Right cardiac atrium (tissue), 5 donors: Measurements from ENCODE around the gene TMEM60. TPM values are rescaled to one million over a fixed set of nuclear protein-coding genes. Genes with fewer than 3 reads are reported as not detected.

Experiments used
- ATAC-seq, 2 donors: fragments of 200-7000 bp; cut with Tn5 transposase; one replicate each; pipeline versions ENCODE4 v1.8.0 to v1.9.1; 2020; ENCODE audit warnings: moderate library complexity in 2 of 2, mild to moderate bottlenecking in 1 of 2
- DNase-seq, 3 donors: peaks; one replicate each; pipeline ENCODE4 v3.0.0-alpha.2; 2020
- H3K27ac ChIP-seq: one replicate; pipeline ENCODE4 v1.5.1; 2013; ENCODE audit warnings: mild to moderate bottlenecking, low read length, control low read depth, moderate library complexity
- H3K27me3 ChIP-seq: one replicate; pipeline ENCODE4 v1.6.1; 2013; ENCODE audit not compliant: control insufficient read depth, insufficient read depth
- H3K4me1 ChIP-seq: one replicate; pipeline ENCODE4 v1.6.1; 2013; ENCODE audit warnings: low read length; ENCODE audit not compliant: control insufficient read depth, insufficient read depth
- H3K4me3 ChIP-seq: one replicate; pipeline ENCODE4 v1.5.1; 2013; ENCODE audit warnings: low read length, control low read depth
- H3K9me3 ChIP-seq: one replicate; pipeline ENCODE4 v1.6.1; 2013; ENCODE audit warnings: low read length; ENCODE audit not compliant: control insufficient read depth
- WGBS: extraction: QIAGEN DNeasy Blood & Tissue Kit; methylation state at CpG from one replicate; pipeline ENCODE4 v1.1.7; 2013; 5-methylcytosine and 5-hydroxymethylcytosine counted together
- intact Hi-C, 4 donors: fragments of 100-400 bp; cut with DNase I; formaldehyde crosslinking; loops; one replicate each; pipeline versions ENCODE4 v1.11.0 to v1.14.0; 2022 to 2023
- polyA plus RNA-seq: library from polyadenylated mRNA; stranded (reverse); fragments of 200-250 nt; gene quantifications from one replicate; pipeline ENCODE4 v1.2.3, GENCODE V29; 2013
- total RNA-seq, 4 donors: library from RNA; stranded (reverse); fragmentation: NEBNext Ultra II Directional; extraction: Animal tissue kit (Norgen Biotek cat#: 25700); gene quantifications; one replicate each; pipeline ENCODE4 v1.2.1, GENCODE V29; 2021
- donor health status: healthy with polysubstance abuse.
- donor health status: DM: no; HTN: yes; CAD: no.
- donor health status: DM: no; HTN: no; CAD: no.
- donor health status: DM: no; HTN: yes; CAD: no; lungs with severe emphysema.
- donor health status: DM: yes; HTN: yes; CAD: no.

TMEM60 gene
- total and polyA plus RNA-seq, 5 donors: 7.9 to 16.3 (median 9.2) TPM

DNA sequence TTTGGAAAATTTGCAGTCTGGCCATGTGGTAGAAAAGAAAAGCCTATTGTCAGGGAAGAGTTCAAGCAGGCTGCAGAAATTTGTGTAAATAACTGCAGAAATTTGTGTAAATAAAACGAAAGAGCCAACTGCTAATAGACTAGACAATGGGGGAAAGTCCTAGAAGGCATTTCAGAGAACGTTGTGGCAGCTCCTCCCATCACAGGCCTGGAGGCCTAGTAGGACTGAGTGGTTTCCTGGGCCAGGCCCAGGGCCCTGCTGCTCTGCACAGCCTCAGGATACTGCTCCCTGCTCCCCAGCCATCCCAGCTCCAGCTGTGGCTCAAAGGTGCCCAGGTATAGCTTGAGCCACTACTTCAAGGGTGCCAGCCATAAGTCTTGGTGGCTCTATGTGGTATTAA lies 51.1 kb downstream of the TMEM60 start:
- Histone ChIP-seq H3K4me1 (peaks cover 2% of the 10 kb centered on the region), H3K27ac (no peak overlapping the region), H3K4me3 (no peak overlapping the region), H3K27me3 (no peaks in the 10 kb centered on the region), H3K9me3 (no peaks in the 10 kb centered on the region)
- ATAC-seq (peak in 1 of 2 donors; percentile 14), DNase-seq (no peak)
- 82% methylated on average over 2 of the region's 2 CpGs for WGBS
- intact Hi-C loops: no loop called here

GRCh38 chr7:77746824-77747165 lies 51.4 kb downstream of the TMEM60 start:
- DNase-seq (no peak), ATAC-seq (no peak)
- intact Hi-C loops: no loop called here
- Histone ChIP-seq H3K27me3 (no peaks in the 10 kb centered on the region), H3K9me3 (no peaks in the 10 kb centered on the region), H3K4me1 (no peaks in the 10 kb centered on the region), H3K4me3 (no peak overlapping the region), H3K27ac (no peak overlapping the region)
- 100% methylated on average over 2 of the region's 2 CpGs for WGBS

- Histone ChIP-seq H3K4me1 (no peaks in the 10 kb centered on the region), H3K9me3 (no peaks in the 10 kb centered on the region), H3K27ac (no peak overlapping the region), H3K27me3 (no peaks in the 10 kb centered on the region), H3K4me3 (no peak overlapping the region)
- DNase-seq (no peak), ATAC-seq (no peak)
- 83% methylated on average over 6 of the region's 6 CpGs for WGBS
- intact Hi-C loops: no loop called here
Observed at GRCh38 chr7:77746164-77746823, 51.9 kb downstream of the TMEM60 start.

DNA sequence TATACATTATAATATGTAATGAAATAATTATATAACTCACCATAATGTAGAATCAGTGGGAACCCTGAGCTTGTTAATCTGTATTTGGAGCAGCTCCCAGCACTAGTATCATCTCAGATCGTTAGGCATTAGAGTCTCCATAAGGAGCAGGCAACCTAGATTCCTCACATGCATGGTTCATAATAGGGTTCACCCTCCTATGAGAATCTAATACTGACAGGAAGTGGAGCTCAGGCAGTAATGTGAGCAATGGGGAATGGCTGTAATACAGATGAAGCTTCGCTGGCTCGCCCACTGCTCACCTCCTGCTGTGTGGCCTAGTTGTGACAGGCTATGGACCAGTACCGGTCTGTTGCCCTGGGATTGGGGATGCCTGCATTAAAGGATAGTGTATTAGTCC lies 52.5 kb downstream of the TMEM60 start:
- ATAC-seq: no peak
- H3K9me3 ChIP-seq: no peaks in the 10 kb centered on the region
- H3K4me1 ChIP-seq: no peaks in the 10 kb centered on the region
- no peak for DNase-seq
- WGBS: 94% methylated on average over 4 of the region's 4 CpGs
- intact Hi-C loops: no loop called here
- no peaks in the 10 kb centered on the region for H3K27me3 ChIP-seq
- no peak overlapping the region for H3K27ac ChIP-seq
- H3K4me3 ChIP-seq: no peak overlapping the region

Other genes starting within 250 kb of the TMEM60 start
- gene RSBN1L, start 102.0 kb downstream of the TMEM60 start, total RNA-seq: 10 to 100 TPM in 3 of 4 donors, 1 to 10 TPM in 1; 9.7 to 13.2 (median 13.1) TPM
- 5.1 TPM for gene RSBN1L, start 102.0 kb downstream of the TMEM60 start, polyA plus RNA-seq
- 10 to 100 TPM; 17.9 to 20.3 (median 18.3) TPM for gene PHTF2, start 339 bp upstream of the TMEM60 start, total RNA-seq
- 8.4 TPM for gene PHTF2, start 339 bp upstream of the TMEM60 start, polyA plus RNA-seq